HepG2 (cell line): Measurements from ENCODE around the gene RPL31. TPM values are rescaled to one million over a fixed set of nuclear protein-coding genes. Genes with fewer than 3 reads are reported as not detected.

Experiments used
- ATAC-seq: fragments of 200-7000 bp; cut with Tn5 transposase; 3 replicates; pipeline ENCODE4 v1.9.1; 2020; ENCODE audit warnings: mild to moderate bottlenecking, moderate library complexity
- BruUV-seq: library from RNA; stranded (reverse); fragments of 400-500 nt; replicated peaks from 2 replicates; lab custom pipeline; 2021; lab: Mats Ljungman, UMichigan
- CTCF ChIA-PET: fragments of 300-600 bp; formaldehyde crosslinking; extraction: SDS; loops from one replicate; lab custom pipeline; 2021; ENCODE audit warnings: low total read pairs, inconsistent platforms, low intra/inter-chr PET ratio; lab: Yijun Ruan, JAX
- POLR2A ChIA-PET: fragments of 350-600 bp; sonication (Branson Sonifier 250); formaldehyde crosslinking; loops from one replicate; lab custom pipeline; 2020; ENCODE audit warnings: antibody characterized with exemption, inconsistent platforms; lab: Yijun Ruan, JAX
- DNase-seq: peaks from one replicate; pipeline ENCODE4 v3.0.0-alpha.2; 2015; ENCODE audit warnings: low spot score
- FAIRE-seq: peaks from 3 replicates; lab custom pipeline; 2011; peaks lifted over from hg19 to GRCh38; lab: Jason Lieb, UNC
- H2AFZ ChIP-seq: one replicate; pipeline ENCODE4 v1.6.1; 2011; ENCODE audit warnings: low read length, inconsistent platforms
- H3K27ac ChIP-seq: fragments of 300-600 bp; 3 replicates; pipeline ENCODE4 v1.8.0; 2011; ENCODE audit warnings: mixed run types, mild to moderate bottlenecking, mixed read lengths, low read length, inconsistent platforms; ENCODE audit not compliant: insufficient read depth; ENCODE audit errors: extremely low read length
- H3K27me3 ChIP-seq, 2 experiments: fragments of 200-600 bp in 1 of 2; 2 replicates in 1 of 2; 3 replicates in 1 of 2; pipeline versions ENCODE4 v1.6.0 to v1.8.0; 2011; ENCODE audit warnings: low read length in 2 of 2, mild to moderate bottlenecking in 2 of 2, moderate library complexity in 2 of 2, inconsistent platforms in 1 of 2; ENCODE audit not compliant: insufficient read depth in 2 of 2, control insufficient read depth in 1 of 2
- H3K36me3 ChIP-seq, 2 experiments: fragments of 200-600 bp in 1 of 2; replicated peaks in 1 of 2; 2 replicates in 1 of 2; 3 replicates in 1 of 2; pipeline versions ENCODE4 v1.5.1 to v1.8.0; 2011; ENCODE audit warnings: low read length in 2 of 2, inconsistent platforms in 1 of 2; ENCODE audit not compliant: insufficient read depth in 2 of 2, control insufficient read depth in 1 of 2
- H3K4me1 ChIP-seq: 2 replicates; pipeline ENCODE4 v1.5.1; 2012; ENCODE audit warnings: low read length, inconsistent platforms; ENCODE audit not compliant: insufficient read depth
- H3K4me2 ChIP-seq: 2 replicates; pipeline ENCODE4 v1.6.0; 2011; ENCODE audit warnings: low read depth, low read length, inconsistent platforms
- H3K4me3 ChIP-seq, 3 experiments: fragments of 200-600 bp in 1 of 3; sonication (generic), shearing (Covaris generic) in 1 of 3; replicated peaks in 1 of 3; 2 replicates each; pipeline ENCODE4 v1.5.1; 2011 to 2016; ENCODE audit warnings: low read length in 3 of 3, inconsistent platforms in 2 of 3, low read depth in 2 of 3, mild to moderate bottlenecking in 2 of 3, control low read depth in 1 of 3, mixed read lengths in 1 of 3; ENCODE audit not compliant: insufficient read depth in 1 of 3
- H3K79me2 ChIP-seq: one replicate; pipeline ENCODE4 v1.6.1; 2011; ENCODE audit warnings: low read length, inconsistent platforms; ENCODE audit not compliant: insufficient read depth
- H3K9ac ChIP-seq: 2 replicates; pipeline ENCODE4 v1.6.0; 2011; ENCODE audit warnings: mild to moderate bottlenecking, low read depth, low read length, inconsistent platforms; ENCODE audit not compliant: insufficient read depth
- H3K9me3 ChIP-seq: 2 replicates; pipeline ENCODE4 v1.5.1; 2012; ENCODE audit warnings: mild to moderate bottlenecking, low read length
- H4K20me1 ChIP-seq: 2 replicates; pipeline ENCODE4 v1.6.0; 2011; ENCODE audit warnings: inconsistent platforms, mild to moderate bottlenecking, low read length, moderate library complexity; ENCODE audit not compliant: insufficient read depth
- CREB1 ChIP-seq, 2 experiments: fragments of 450-650 bp in 1 of 2; IDR thresholded peaks; 2 replicates each; pipeline ENCODE4 v1.6.1; 2016 to 2017; ENCODE audit warnings: control low read depth in 1 of 2, mild to moderate bottlenecking in 1 of 2, missing compliant biosample characterization in 1 of 2, missing genetic modification characterization in 1 of 2
- DPF2 ChIP-seq: sonication (generic); formaldehyde crosslinking; IDR thresholded peaks from 2 replicates; pipeline ENCODE4 v1.4.0; 2020; ENCODE audit warnings: mild to moderate bottlenecking, low read depth, missing genetic modification reagents, borderline replicate concordance
- ELF3 ChIP-seq: IDR thresholded peaks from 2 replicates; pipeline ENCODE4 v1.6.1; 2016; ENCODE audit warnings: missing genetic modification reagents, missing compliant biosample characterization
- GZF1 ChIP-seq: sonication (generic); formaldehyde crosslinking; IDR thresholded peaks from 2 replicates; pipeline ENCODE4 v1.5.1; 2020; ENCODE audit warnings: mild to moderate bottlenecking, missing genetic modification reagents
- KLF11 ChIP-seq: IDR thresholded peaks from 2 replicates; pipeline ENCODE4 v1.6.1; 2016; ENCODE audit warnings: missing compliant biosample characterization
- MAFF ChIP-seq: IDR thresholded peaks from 2 replicates; pipeline ENCODE4 v1.6.1; 2011; ENCODE audit warnings: low read depth, low read length, improper control_type of control experiment
- NAIF1 ChIP-seq: sonication (generic); formaldehyde crosslinking; IDR thresholded peaks from 2 replicates; pipeline ENCODE4 v1.5.0; 2020; ENCODE audit warnings: mild to moderate bottlenecking, missing genetic modification reagents, borderline replicate concordance
- RBFOX2 ChIP-seq: fragments of 200-400 bp; formaldehyde crosslinking; IDR thresholded peaks from 2 replicates; pipeline ENCODE4 v1.6.1; 2017; ENCODE audit warnings: low read depth, mild to moderate bottlenecking, low read length
- REPIN1 ChIP-seq: sonication (generic); formaldehyde crosslinking; IDR thresholded peaks from 2 replicates; pipeline ENCODE4 v1.8.0; 2022; ENCODE audit warnings: missing genetic modification reagents, low read depth, mild to moderate bottlenecking, borderline replicate concordance
- SNAPC2 ChIP-seq: sonication (generic); formaldehyde crosslinking; IDR thresholded peaks from 2 replicates; pipeline ENCODE4 v1.8.1; 2022; ENCODE audit warnings: mild to moderate bottlenecking, missing genetic modification reagents
- ZNF138 ChIP-seq: sonication (generic); formaldehyde crosslinking; IDR thresholded peaks from 2 replicates; pipeline ENCODE4 v1.5.0; 2020; ENCODE audit warnings: mild to moderate bottlenecking, low read depth, missing genetic modification reagents
- ZNF317 ChIP-seq: sonication (generic); formaldehyde crosslinking; IDR thresholded peaks from 2 replicates; pipeline ENCODE4 v1.5.0; 2020; ENCODE audit warnings: mild to moderate bottlenecking, missing genetic modification reagents
- ZNF878 ChIP-seq: sonication (generic); formaldehyde crosslinking; IDR thresholded peaks from 2 replicates; pipeline ENCODE4 v1.8.1; 2023; ENCODE audit warnings: mild to moderate bottlenecking, missing genetic modification reagents, moderate library complexity
- WGBS: methylation state at CpG from one replicate; pipeline ENCODE4 v1.1.6; 2017; ENCODE audit warnings: low lambda C conversion rate; 5-methylcytosine and 5-hydroxymethylcytosine counted together
- in situ Hi-C: cut with HindIII; loops from 2 replicates; pipeline ENCODE4 v1.10.0; 2017; ENCODE audit warnings: low pct_unique_long_range_greater_than_20kb; ENCODE audit not compliant: extremely low pct_ligation_motif_present
- intact Hi-C: fragments of 100-400 bp; cut with micrococcal nuclease; formaldehyde crosslinking; loops from one replicate; pipeline ENCODE4 v1.10.0; 2022; ENCODE audit not compliant: unreplicated experiment
- polyA plus RNA-seq, 8 experiments: library from polyadenylated mRNA; depleted of rRNA in 3 of 8; stranded (reverse) in 7 of 8; unstranded in 1 of 8; fragments of >200 nt; fragmentation: Illumina TruSeq in 4 of 8; extraction: Trizol in 4 of 8; gene quantifications; 2 replicates each; pipeline versions ENCODE4 v1.2.1 to v1.2.3, GENCODE V29; 2011 to 2016; ENCODE audit warnings: low read depth in 4 of 8, missing spikeins in 1 of 8, mixed read lengths in 1 of 8; ENCODE audit not compliant: insufficient read depth in 1 of 8
- total RNA-seq, 5 experiments: library from RNA; depleted of rRNA; stranded (reverse); fragments of >200 nt; fragmentation: Illumina TruSeq; extraction: Trizol; gene quantifications; 2 replicates each; pipeline ENCODE4 v1.2.3, GENCODE V29; 2016; ENCODE audit warnings: low read depth in 1 of 5
- TF ChIP-seq, protein P1 (sequence below): sonication (generic); formaldehyde crosslinking; conservative IDR thresholded peaks from 2 replicates; pipeline ENCODE4 v1.4.0; 2020; ENCODE audit warnings: missing genetic modification reagents
- TF ChIP-seq, protein P2 (sequence below): IDR thresholded peaks from 2 replicates; pipeline ENCODE4 v1.6.1; 2016; ENCODE audit warnings: missing genetic modification reagents, missing compliant biosample characterization

The RPL31 gene
- total and polyA plus RNA-seq, 2 of the 13 experiments (the other 11 are each of a cell fraction or from before 2014, with no cell fraction given): 3,331 to 3,582 TPM

DNA sequence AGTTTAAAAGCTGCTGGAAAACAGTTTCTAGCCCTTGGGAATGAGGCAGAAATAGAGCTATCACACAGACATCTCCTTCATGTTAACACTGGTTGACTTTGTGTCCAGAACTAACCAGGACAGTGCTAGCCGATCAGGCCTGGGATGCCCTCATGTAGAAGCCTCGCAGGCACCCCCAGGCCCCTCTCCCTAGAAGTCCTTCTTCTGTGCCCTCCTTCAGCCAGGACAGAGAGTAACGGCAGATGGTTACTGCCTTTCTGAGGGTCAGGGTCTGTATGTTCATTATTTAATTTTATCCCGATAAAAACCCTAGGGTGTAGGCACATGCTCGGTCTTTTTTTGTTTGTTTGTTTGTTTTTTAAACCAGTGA, 10.7 kb upstream of the RPL31 start (continued):
- TF ChIP-seq CREB1 (IDR thresholded peaks at IDR 0.05): no peak
- no peak for TF ChIP-seq CREB1 (CRISPR knock-in tag; IDR thresholded peaks at IDR 0.05)
- TF ChIP-seq KLF11 (CRISPR knock-in tag): no peak
- TF ChIP-seq ELF3 (CRISPR knock-in tag): no peak
- TF ChIP-seq RBFOX2: no peak
- no peak for TF ChIP-seq ZNF878 (CRISPR knock-in tag)
- no peak for TF ChIP-seq NAIF1 (CRISPR knock-in tag)

DNA sequence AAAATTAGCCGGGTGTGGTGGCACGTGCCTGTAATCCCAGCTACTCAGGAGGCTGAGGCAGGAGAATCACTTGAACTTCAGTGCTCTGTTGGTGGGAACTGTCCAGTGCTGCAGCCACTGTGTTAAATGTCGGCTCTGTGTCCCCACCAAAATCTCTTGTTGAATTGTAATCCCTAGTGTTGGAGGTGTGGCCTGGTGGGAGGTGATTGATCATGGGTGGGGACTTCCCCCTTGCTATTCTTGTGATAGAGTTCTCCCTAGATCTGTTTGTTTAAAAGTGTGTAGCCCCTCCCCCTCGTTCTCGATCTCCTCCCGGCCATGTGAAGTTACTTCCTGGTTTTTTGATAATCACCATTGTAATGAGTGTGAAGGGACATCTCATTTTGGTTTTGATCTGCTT, 9.8 kb upstream of the RPL31 start:
- FAIRE-seq (no peak), ATAC-seq (no peak), DNase-seq (no peak)
- H4K20me1 ChIP-seq: no peaks in the 10 kb centered on the region
- TF ChIP-seq ZNF138 (no peak), ZNF317 (CRISPR knock-in tag) (no peak), MAFF (no peak), DPF2 (CRISPR knock-in tag) (no peak), REPIN1 (CRISPR knock-in tag) (no peak), GZF1 (CRISPR knock-in tag) (no peak), SNAPC2 (CRISPR knock-in tag) (no peak)
- TF ChIP-seq, protein P1, sequence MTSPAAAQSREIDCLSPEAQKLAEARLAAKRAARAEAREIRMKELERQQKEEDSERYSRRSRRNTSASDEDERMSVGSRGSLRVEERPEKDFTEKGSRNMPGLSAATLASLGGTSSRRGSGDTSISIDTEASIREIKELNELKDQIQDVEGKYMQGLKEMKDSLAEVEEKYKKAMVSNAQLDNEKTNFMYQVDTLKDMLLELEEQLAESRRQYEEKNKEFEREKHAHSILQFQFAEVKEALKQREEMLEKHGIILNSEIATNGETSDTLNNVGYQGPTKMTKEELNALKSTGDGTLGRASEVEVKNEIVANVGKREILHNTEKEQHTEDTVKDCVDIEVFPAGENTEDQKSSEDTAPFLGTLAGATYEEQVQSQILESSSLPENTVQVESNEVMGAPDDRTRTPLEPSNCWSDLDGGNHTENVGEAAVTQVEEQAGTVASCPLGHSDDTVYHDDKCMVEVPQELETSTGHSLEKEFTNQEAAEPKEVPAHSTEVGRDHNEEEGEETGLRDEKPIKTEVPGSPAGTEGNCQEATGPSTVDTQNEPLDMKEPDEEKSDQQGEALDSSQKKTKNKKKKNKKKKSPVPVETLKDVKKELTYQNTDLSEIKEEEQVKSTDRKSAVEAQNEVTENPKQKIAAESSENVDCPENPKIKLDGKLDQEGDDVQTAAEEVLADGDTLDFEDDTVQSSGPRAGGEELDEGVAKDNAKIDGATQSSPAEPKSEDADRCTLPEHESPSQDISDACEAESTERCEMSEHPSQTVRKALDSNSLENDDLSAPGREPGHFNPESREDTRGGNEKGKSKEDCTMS: no peak
- TF ChIP-seq, protein P2, sequence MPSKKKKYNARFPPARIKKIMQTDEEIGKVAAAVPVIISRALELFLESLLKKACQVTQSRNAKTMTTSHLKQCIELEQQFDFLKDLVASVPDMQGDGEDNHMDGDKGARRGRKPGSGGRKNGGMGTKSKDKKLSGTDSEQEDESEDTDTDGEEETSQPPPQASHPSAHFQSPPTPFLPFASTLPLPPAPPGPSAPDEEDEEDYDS (CRISPR knock-in tag): no peak
- intact Hi-C loops (no loop called here), in situ Hi-C loops (no loop called here)
- BruUV-seq: no TSS peak
- POLR2A ChIA-PET: interaction anchor here (1.4 kb wide), 1 partner anchor 10 kb away, joined by 4 read pairs; the partner anchor contains the start of gene RPL31
- H2AFZ ChIP-seq: no peak overlapping the region
- H3K27ac ChIP-seq: no peak overlapping the region
- no peaks in the 10 kb centered on the region for H3K79me2 ChIP-seq
- no peaks in the 10 kb centered on the region for H3K9me3 ChIP-seq
- H3K27me3 ChIP-seq: no peaks in the 10 kb centered on the region
- H3K36me3 ChIP-seq: peaks cover 22 to 56% of the 10 kb centered on the region in 2 experiments
- H3K4me2 ChIP-seq: no peak overlapping the region
- no peaks in the 10 kb centered on the region for H3K4me1 ChIP-seq
- 95% methylated on average over 6 of the region's 6 CpGs for WGBS
- CTCF ChIA-PET: no interaction called here
- H3K9ac ChIP-seq: no peak overlapping the region
- no peak overlapping the region for H3K4me3 ChIP-seq
